ENCODE data around the gene PROCR. TPM values are rescaled to one million over a fixed set of nuclear protein-coding genes. Genes with fewer than 3 reads are reported as not detected.

PROCR gene
- total and polyA plus RNA-seq, 10 donors: 5.0 to 104 (median 26.7) TPM

DNA sequence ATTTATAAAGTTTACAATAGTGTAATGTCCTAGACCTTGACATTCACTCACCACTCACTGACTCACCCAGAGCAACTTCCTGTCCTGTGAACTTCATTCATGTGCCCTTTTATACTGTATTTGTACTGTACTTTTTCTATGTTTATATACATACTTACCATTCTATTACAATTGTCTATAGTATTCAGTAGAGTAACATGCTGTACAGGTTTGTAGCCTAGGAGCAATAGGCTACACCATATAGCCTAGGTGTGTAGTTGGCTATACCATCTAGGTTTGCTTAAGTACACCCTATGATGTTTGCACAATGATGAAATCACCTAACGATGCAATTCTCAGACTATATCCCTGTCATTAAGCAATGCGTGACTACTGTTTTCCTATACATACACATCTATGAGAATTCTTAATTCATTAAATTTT, 42.2 kb upstream of the PROCR start:
- Histone ChIP-seq H3K36me3 (peaks cover 0 to 100% (median 91%) of the 10 kb centered on the region in 6 donors), H3K27ac (peak overlapping the region in 2 of 8 donors; percentile 13 to 28), H3K9me3 (no peaks in the 10 kb centered on the region), H3K27me3 (replicated peaks in 1 of 7) (no peaks in the 10 kb centered on the region), H3K4me3 (no peak overlapping the region), H3K4me1 (peaks cover 0 to 24% (median 8%) of the 10 kb centered on the region in 6 donors)
- TF ChIP-seq, protein P1, sequence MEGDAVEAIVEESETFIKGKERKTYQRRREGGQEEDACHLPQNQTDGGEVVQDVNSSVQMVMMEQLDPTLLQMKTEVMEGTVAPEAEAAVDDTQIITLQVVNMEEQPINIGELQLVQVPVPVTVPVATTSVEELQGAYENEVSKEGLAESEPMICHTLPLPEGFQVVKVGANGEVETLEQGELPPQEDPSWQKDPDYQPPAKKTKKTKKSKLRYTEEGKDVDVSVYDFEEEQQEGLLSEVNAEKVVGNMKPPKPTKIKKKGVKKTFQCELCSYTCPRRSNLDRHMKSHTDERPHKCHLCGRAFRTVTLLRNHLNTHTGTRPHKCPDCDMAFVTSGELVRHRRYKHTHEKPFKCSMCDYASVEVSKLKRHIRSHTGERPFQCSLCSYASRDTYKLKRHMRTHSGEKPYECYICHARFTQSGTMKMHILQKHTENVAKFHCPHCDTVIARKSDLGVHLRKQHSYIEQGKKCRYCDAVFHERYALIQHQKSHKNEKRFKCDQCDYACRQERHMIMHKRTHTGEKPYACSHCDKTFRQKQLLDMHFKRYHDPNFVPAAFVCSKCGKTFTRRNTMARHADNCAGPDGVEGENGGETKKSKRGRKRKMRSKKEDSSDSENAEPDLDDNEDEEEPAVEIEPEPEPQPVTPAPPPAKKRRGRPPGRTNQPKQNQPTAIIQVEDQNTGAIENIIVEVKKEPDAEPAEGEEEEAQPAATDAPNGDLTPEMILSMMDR (IDR thresholded peaks at IDR 0.05 in 8 of 11, conservative IDR thresholded peaks at IDR 0.05 in 3 of 11): no peak
- 62 to 86% (median 65%) methylated on average over 2 of the region's 2 CpGs for WGBS, 5 donors
- intact Hi-C loops (cut with DNase I; ENCODE audit: low total_unique reads): no loop called here
- DNase-seq: no peak

DNA sequence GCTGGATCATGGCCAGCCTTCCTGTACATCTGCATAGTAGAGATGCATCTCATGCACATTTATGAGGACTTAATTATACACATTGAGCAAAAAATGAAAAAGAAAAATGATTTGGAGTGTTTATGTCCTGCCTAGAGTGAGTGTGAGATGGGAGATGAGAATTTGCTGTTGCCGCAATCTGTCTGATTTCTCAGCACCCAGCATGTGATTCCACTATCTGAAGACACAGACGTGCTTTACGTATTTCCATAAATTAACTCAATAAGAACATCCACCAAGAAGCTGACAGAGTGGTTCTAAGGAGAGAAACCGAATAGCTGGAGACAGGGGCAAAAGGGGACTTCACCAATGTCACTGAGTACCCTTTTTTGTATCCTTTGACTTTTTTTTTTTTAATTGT, 39.9 kb upstream of the PROCR start:
- Histone ChIP-seq H3K27me3 (replicated peaks in 1 of 7) (no peaks in the 10 kb centered on the region), H3K9me3 (no peaks in the 10 kb centered on the region), H3K27ac (no peak overlapping the region), H3K4me3 (no peak overlapping the region), H3K4me1 (peaks cover 0 to 31% (median 15%) of the 10 kb centered on the region in 6 donors), H3K36me3 (peaks cover 0 to 100% (median 85%) of the 10 kb centered on the region in 6 donors)
- 90 to 99% (median 93%) methylated on average over 4 of the region's 4 CpGs for whole genome bisulfite sequencing, 5 donors
- TF ChIP-seq, protein P1 (IDR thresholded peaks at IDR 0.05 in 8 of 11, conservative IDR thresholded peaks at IDR 0.05 in 3 of 11): no peak
- no peak for TF ChIP-seq POLR2AphosphoS5 (IDR thresholded peaks at IDR 0.05)
- no peak for TF ChIP-seq POLR2A (IDR thresholded peaks at IDR 0.05)
- DNase-seq: no peak
- intact Hi-C loops (cut with DNase I; ENCODE audit: low total_unique reads): no loop called here

DNA sequence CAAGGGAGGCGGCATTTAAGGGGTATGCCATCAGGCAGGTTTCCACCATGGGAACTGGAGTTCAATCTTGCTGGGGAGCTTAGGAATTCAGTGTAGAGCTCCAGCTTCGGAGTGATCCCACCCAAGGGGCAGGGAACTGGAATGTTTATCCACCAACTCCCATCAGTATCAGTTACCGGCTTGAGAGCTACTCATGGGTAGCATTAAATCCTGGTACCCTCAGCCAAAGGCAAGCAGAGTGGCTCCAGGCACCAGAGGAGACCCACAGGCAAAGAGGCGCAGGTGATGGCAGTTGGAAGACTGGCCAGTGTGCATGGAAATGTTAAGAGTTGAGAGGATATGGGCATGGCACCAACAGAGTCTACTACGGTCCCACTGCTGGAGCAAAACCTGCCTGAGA, 38.8 kb upstream of the PROCR start:
- Histone ChIP-seq H3K36me3 (peaks cover 0 to 100% (median 87%) of the 10 kb centered on the region in 6 donors), H3K9me3 (no peaks in the 10 kb centered on the region), H3K4me3 (no peak overlapping the region), H3K27ac (no peak overlapping the region), H3K27me3 (replicated peaks in 1 of 7) (no peaks in the 10 kb centered on the region), H3K4me1 (peaks cover 0 to 31% (median 15%) of the 10 kb centered on the region in 6 donors)
- DNase-seq: no peak
- TF ChIP-seq, protein P1 (IDR thresholded peaks at IDR 0.05 in 8 of 11, conservative IDR thresholded peaks at IDR 0.05 in 3 of 11): no peak
- TF ChIP-seq POLR2A (IDR thresholded peaks at IDR 0.05): no peak
- intact Hi-C loops (cut with DNase I; ENCODE audit: low total_unique reads): no loop called here
- 88 to 99% (median 98%) methylated on average over 4 to 5 of the region's 5 CpGs for WGBS, 5 donors

DNA sequence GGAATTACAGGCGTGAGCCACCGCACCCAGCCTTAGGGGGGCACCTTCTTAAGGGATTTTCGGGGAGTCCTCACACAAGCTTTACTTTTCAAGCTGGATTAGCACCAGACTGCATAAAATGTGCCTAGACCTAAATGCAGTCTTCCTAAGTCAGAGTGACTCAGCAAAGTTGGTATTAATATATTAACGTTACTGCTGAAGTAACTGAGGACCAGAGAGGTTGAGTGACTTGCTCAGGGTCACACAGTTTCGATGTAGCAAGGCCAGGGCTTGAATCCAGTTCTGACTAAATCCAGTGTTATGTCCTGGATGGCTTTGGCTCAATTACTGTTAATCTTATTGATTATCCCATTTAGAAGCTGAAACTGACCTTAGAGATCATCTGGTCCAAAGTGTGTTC, 38.1 kb upstream of the PROCR start:
- intact Hi-C loops (cut with DNase I; ENCODE audit: low total_unique reads): no loop called here
- Histone ChIP-seq H3K36me3 (peaks cover 0 to 100% (median 91%) of the 10 kb centered on the region in 6 donors), H3K27me3 (replicated peaks in 1 of 7) (no peaks in the 10 kb centered on the region), H3K4me1 (peaks cover 0 to 31% (median 14%) of the 10 kb centered on the region in 6 donors), H3K27ac (no peak overlapping the region), H3K4me3 (no peak overlapping the region), H3K9me3 (no peaks in the 10 kb centered on the region)
- 87 to 92% (median 88%) methylated on average over 5 of the region's 5 CpGs for WGBS, 5 donors
- TF ChIP-seq, protein P1 (IDR thresholded peaks at IDR 0.05 in 8 of 11, conservative IDR thresholded peaks at IDR 0.05 in 3 of 11): no peak
- TF ChIP-seq POLR2AphosphoS5 (IDR thresholded peaks at IDR 0.05) (no peak), POLR2A (IDR thresholded peaks at IDR 0.05) (no peak)
- DNase-seq: no peak
